HG03460 (cell line): ENCODE measurements around the gene MCTP1.

Source experiments
- ATAC-seq: cut with Tn5 transposase; IDR thresholded peaks from one replicate; pipeline ENCODE4 v1.9.1; 2021; ENCODE audit not compliant: unreplicated experiment

MCTP1 gene

GRCh38 chr5:94891565-94891964, 393.3 kb downstream of the MCTP1 start:
- no peak for ATAC-seq

GRCh38 chr5:94890907-94891306, 394.0 kb downstream of the MCTP1 start:
- no peak for ATAC-seq

- ATAC-seq: no peak
Observed at GRCh38 chr5:94888674-94889073, 396.2 kb downstream of the MCTP1 start.

GRCh38 chr5:94885931-94886330, 399.0 kb downstream of the MCTP1 start:
- ATAC-seq: no peak

- no peak for ATAC-seq
Observed at GRCh38 chr5:94884311-94884710, 400.6 kb downstream of the MCTP1 start.

GRCh38 chr5:94872526-94872925, 412.4 kb downstream of the MCTP1 start:
- ATAC-seq: no peak

GRCh38 chr5:94870511-94871183, 414.2 kb downstream of the MCTP1 start:
- ATAC-seq: no peak

GRCh38 chr5:94869921-94870320, 415.0 kb downstream of the MCTP1 start:
- no peak for ATAC-seq

GRCh38 chr5:94863951-94864350, 420.9 kb downstream of the MCTP1 start:
- ATAC-seq: no peak

GRCh38 chr5:94857111-94857510, 427.8 kb downstream of the MCTP1 start:
- no peak for ATAC-seq

- no peak for ATAC-seq
Observed at GRCh38 chr5:94856257-94856800, 428.6 kb downstream of the MCTP1 start.

- no peak for ATAC-seq
Observed at GRCh38 chr5:94855543-94855942, 429.4 kb downstream of the MCTP1 start.

GRCh38 chr5:94853120-94853519, 431.8 kb downstream of the MCTP1 start:
- ATAC-seq: no peak

- no peak for ATAC-seq
Observed at GRCh38 chr5:94850960-94851359, 433.9 kb downstream of the MCTP1 start.

- ATAC-seq: peak; percentile 89
Observed at GRCh38 chr5:94849821-94850736, 434.8 kb downstream of the MCTP1 start.

- no peak for ATAC-seq
Observed at GRCh38 chr5:94849324-94849723, 435.6 kb downstream of the MCTP1 start.

- no peak for ATAC-seq
Observed at GRCh38 chr5:94847726-94848125, 437.2 kb downstream of the MCTP1 start.

GRCh38 chr5:94847019-94847418, 437.9 kb downstream of the MCTP1 start:
- no peak for ATAC-seq

- peak; percentile 60 for ATAC-seq
Observed at GRCh38 chr5:94845696-94846095, 439.2 kb downstream of the MCTP1 start.

GRCh38 chr5:94841598-94842322, 443.1 kb downstream of the MCTP1 start:
- ATAC-seq: no peak

GRCh38 chr5:94833851-94834250, 451.0 kb downstream of the MCTP1 start:
- no peak for ATAC-seq
